CD4-positive, alpha-beta T cell (primary cell): ENCODE data around the gene UBXN11. TPM values are rescaled to one million over a fixed set of nuclear protein-coding genes. Genes with fewer than 3 reads are reported as not detected.
A peak's percentile ranks its signal among the peaks of the same experiment; 100 is the strongest.

Experiments
- ATAC-seq: fragments of 200-7000 bp; cut with Tn5 transposase; one replicate; pipeline ENCODE4 v1.10.0; 2022; ENCODE audit warnings: mild to moderate bottlenecking; ENCODE audit not compliant: poor library complexity
- CTCF ChIA-PET: fragments of 350-600 bp; sonication (Branson Sonifier 250); formaldehyde crosslinking; loops from one replicate; lab custom pipeline; 2021; ENCODE audit warnings: antibody characterized with exemption, inconsistent platforms; lab: Charles Lee
- POLR2A ChIA-PET: fragments of 350-600 bp; sonication (Branson Sonifier 250); formaldehyde crosslinking; loops from one replicate; lab custom pipeline; 2021; ENCODE audit warnings: antibody characterized with exemption, inconsistent platforms; lab: Charles Lee
- DNase-seq, 14 experiments: peaks; one replicate each; pipeline ENCODE4 v3.0.0-alpha.2; 2013 to 2020; ENCODE audit warnings: mixed read lengths in 2 of 14
- H3K27ac ChIP-seq, 2 donors: one replicate each; pipeline versions ENCODE4 v1.5.1 to v1.7.0; 2013; ENCODE audit warnings: low read length in 2 of 2, low read depth in 1 of 2, mild to moderate bottlenecking in 1 of 2
- H3K27me3 ChIP-seq, 2 experiments: 1 replicate in 1 of 2; 2 replicates in 1 of 2; pipeline versions ENCODE4 v1.6.1 to v1.7.0; 2013; ENCODE audit warnings: low read length in 2 of 2, control low read depth in 1 of 2, mild to moderate bottlenecking in 1 of 2, moderate library complexity in 1 of 2; ENCODE audit not compliant: insufficient read depth in 2 of 2, control insufficient read depth in 1 of 2
- H3K36me3 ChIP-seq: one replicate; pipeline ENCODE4 v1.6.1; 2013; ENCODE audit warnings: low read length, control low read depth; ENCODE audit not compliant: insufficient read depth
- H3K4me1 ChIP-seq: one replicate; pipeline ENCODE4 v1.6.1; 2013; ENCODE audit warnings: low read length, control low read depth; ENCODE audit not compliant: insufficient read depth
- H3K4me3 ChIP-seq: one replicate; pipeline ENCODE4 v1.5.1; 2013; ENCODE audit warnings: mild to moderate bottlenecking, low read length, moderate library complexity
- H3K9me3 ChIP-seq, 2 experiments: 1 replicate in 1 of 2; 2 replicates in 1 of 2; pipeline versions ENCODE4 v1.6.1 to v1.7.0; 2013; ENCODE audit warnings: low read length in 2 of 2, mild to moderate bottlenecking in 2 of 2, control low read depth in 1 of 2, moderate library complexity in 1 of 2; ENCODE audit not compliant: control insufficient read depth in 1 of 2, insufficient read depth in 1 of 2
- H3K27ac Mint-ChIP-seq: one replicate; pipeline ENCODE4 v1.8.0; 2020; ENCODE audit warnings: mixed read lengths
- H3K27me3 Mint-ChIP-seq: one replicate; pipeline ENCODE4 v1.8.0; 2021; ENCODE audit warnings: mixed read lengths
- H3K36me3 Mint-ChIP-seq: one replicate; pipeline ENCODE4 v1.8.0; 2021; ENCODE audit warnings: low read depth, mixed read lengths
- H3K4me1 Mint-ChIP-seq: one replicate; pipeline ENCODE4 v1.8.0; 2021; ENCODE audit warnings: low read depth, mixed read lengths
- H3K4me3 Mint-ChIP-seq: one replicate; pipeline ENCODE4 v1.8.0; 2020; ENCODE audit warnings: mild to moderate bottlenecking, mixed read lengths
- H3K9me3 Mint-ChIP-seq: one replicate; pipeline ENCODE4 v1.8.0; 2020; ENCODE audit warnings: mixed read lengths
- CTCF ChIP-seq: fragments of 200-600 bp; IDR thresholded peaks from one replicate; pipeline ENCODE4 v1.8.0; 2022; ENCODE audit warnings: antibody characterized with exemption, mild to moderate bottlenecking
- intact Hi-C, 2 experiments: fragments of 100-400 bp; cut with DNase I in 1 of 2; cut with micrococcal nuclease in 1 of 2; formaldehyde crosslinking; loops; one replicate each; pipeline versions ENCODE4 v1.15.1 to v1.9.0; 2023 to 2025; cut with DNase I, micrococcal nuclease
- total RNA-seq, 174 experiments: library from RNA in 2 of 174; stranded (reverse) in 2 of 174; gene quantifications; one replicate each; pipeline ENCODE4 v1.2.3 and lab custom pipeline; 2021 to 2026

The UBXN11 gene
- total RNA-seq, 2 experiments from 2014 or later, result 39.3 to 42.3 TPM

GRCh38 chr1:26283871-26284596, 22.4 kb downstream of the UBXN11 start:
- H3K27ac Mint-ChIP-seq, result peak overlapping the region; percentile 95
- peak overlapping the region; percentile 44 for H3K4me3 ChIP-seq
- TF ChIP-seq CTCF, result no peak
- peaks cover 95% of the 10 kb centered on the region for H3K4me1 ChIP-seq
- H3K9me3 Mint-ChIP-seq, result no peaks in the 10 kb centered on the region
- H3K4me1 Mint-ChIP-seq, result peaks cover 92% of the 10 kb centered on the region
- no peaks in the 10 kb centered on the region for H3K27me3 Mint-ChIP-seq
- H3K27me3 ChIP-seq, result no peaks in the 10 kb centered on the region
- peaks cover 47% of the 10 kb centered on the region for H3K36me3 Mint-ChIP-seq
- H3K4me3 Mint-ChIP-seq, result peak overlapping the region; percentile 89
- no peaks in the 10 kb centered on the region for H3K9me3 ChIP-seq
- H3K27ac ChIP-seq, result peak overlapping the region; percentile 89 to 94
- ATAC-seq, result no peak
- peak in 3 of 14 experiments; percentile 6 to 37 (median 15) for DNase-seq
- peaks cover 34% of the 10 kb centered on the region for H3K36me3 ChIP-seq
- intact Hi-C loops, result loop anchor here (1.0 to 5.0 kb wide), 5 partner anchors 9 to 188 kb away; partner anchors contain the start of genes CD52 (in 1 of the 2) and HMGN2 (in 1 of the 2)
- CTCF ChIA-PET, result interaction anchor here (0.6 to 8.8 kb wide), 14 partner anchors 8 to 146 kb away, joined by 3 to 223 read pairs (median 7); partner anchors contain the start of genes CD52, CEP85, UBXN11 and ZNF593
- POLR2A ChIA-PET, result interaction anchor here (0.5 to 20.7 kb wide), 17 partner anchors 8 to 157 kb away, joined by 3 to 977 read pairs (median 7); partner anchors contain the start of genes CD52, CEP85, DHDDS and UBXN11

- no peaks in the 10 kb centered on the region for H3K27me3 ChIP-seq
- peak overlapping the region; percentile 44 for H3K4me3 ChIP-seq
- H3K4me1 Mint-ChIP-seq, result peaks cover 92% of the 10 kb centered on the region
- H3K27ac ChIP-seq, result peak overlapping the region; percentile 89 to 94
- intact Hi-C loops, result loop anchor here in 1 of 2 experiments (5.0 kb wide), 1 partner anchor 189 kb away; the partner anchor contains the start of gene HMGN2
- H3K9me3 Mint-ChIP-seq, result no peaks in the 10 kb centered on the region
- H3K4me1 ChIP-seq, result peaks cover 95% of the 10 kb centered on the region
- ChIA-PET POLR2A (interaction anchor here (0.6 to 20.7 kb wide), 6 partner anchors 25 to 152 kb away, joined by 3 to 977 read pairs (median 4); partner anchors contain the start of genes CD52 and UBXN11), CTCF (interaction anchor here (2.4 to 8.8 kb wide), 2 partner anchors 25 to 36 kb away, joined by 29 to 223 read pairs; partner anchors contain the start of genes CD52 and UBXN11)
- H3K36me3 Mint-ChIP-seq, result peaks cover 51% of the 10 kb centered on the region
- ATAC-seq (no peak), DNase-seq (peak in 2 of 14 experiments; percentile 13 to 29)
- peak overlapping the region; percentile 59 for H3K4me3 Mint-ChIP-seq
- peak overlapping the region; percentile 95 for H3K27ac Mint-ChIP-seq
- H3K36me3 ChIP-seq, result peaks cover 34% of the 10 kb centered on the region
- H3K9me3 ChIP-seq, result no peaks in the 10 kb centered on the region
- H3K27me3 Mint-ChIP-seq, result no peaks in the 10 kb centered on the region
- TF ChIP-seq CTCF, result no peak
These were observed 23.1 kb downstream of the UBXN11 start for GRCh38 chr1:26283279-26283853.

- POLR2A ChIA-PET, result interaction anchor here (1.1 to 20.7 kb wide), 3 partner anchors 26 to 76 kb away, joined by 3 to 977 read pairs (median 270); partner anchors contain the start of genes CD52 and UBXN11
- peaks cover 34% of the 10 kb centered on the region for H3K36me3 ChIP-seq
- no peaks in the 10 kb centered on the region for H3K9me3 Mint-ChIP-seq
- ATAC-seq (no peak), DNase-seq (peak in 1 of 14 experiments; percentile 35)
- H3K27ac Mint-ChIP-seq, result peak overlapping the region; percentile 95
- intact Hi-C loops, result loop anchor here in 1 of 2 experiments (5.0 kb wide), 1 partner anchor 190 kb away; the partner anchor contains the start of gene HMGN2
- H3K4me1 Mint-ChIP-seq, result peaks cover 90% of the 10 kb centered on the region
- no peak overlapping the region for H3K4me3 ChIP-seq
- peaks cover 58% of the 10 kb centered on the region for H3K36me3 Mint-ChIP-seq
- TF ChIP-seq CTCF, result no peak
- H3K27ac ChIP-seq, result peak overlapping the region; percentile 89 to 94
- peaks cover 95% of the 10 kb centered on the region for H3K4me1 ChIP-seq
- peak overlapping the region; percentile 59 for H3K4me3 Mint-ChIP-seq
- no peaks in the 10 kb centered on the region for H3K9me3 ChIP-seq
- no peaks in the 10 kb centered on the region for H3K27me3 ChIP-seq
- no peaks in the 10 kb centered on the region for H3K27me3 Mint-ChIP-seq
- CTCF ChIA-PET, result interaction anchor here (8.8 kb wide), 1 partner anchor 37 kb away, joined by 223 read pairs; the partner anchor contains the start of gene CD52
These were observed 24.0 kb downstream of the UBXN11 start for GRCh38 chr1:26282401-26282918.
